B cell (primary cell): Measurements from ENCODE around the gene GCSH. TPM values are rescaled to one million over a fixed set of nuclear protein-coding genes. Genes with fewer than 3 reads are reported as not detected.

Experiments
- ATAC-seq: fragments of 200-7000 bp; cut with Tn5 transposase; one replicate; pipeline ENCODE4 v1.10.0; 2021; ENCODE audit warnings: low read depth, mild to moderate bottlenecking, moderate number of reproducible peaks, moderate library complexity
- CTCF ChIA-PET: fragments of 350-600 bp; sonication (Branson Sonifier 250); formaldehyde crosslinking; loops from one replicate; lab custom pipeline; 2021; ENCODE audit warnings: antibody characterized with exemption, inconsistent platforms; lab: Charles Lee
- POLR2A ChIA-PET: fragments of 350-600 bp; sonication (Branson Sonifier 250); formaldehyde crosslinking; loops from one replicate; lab custom pipeline; 2021; ENCODE audit warnings: antibody characterized with exemption; lab: Charles Lee
- DNase-seq: peaks from one replicate; pipeline ENCODE4 v3.0.0; 2013
- H2AFZ ChIP-seq: 2 replicates; pipeline ENCODE4 v1.6.1; 2012; ENCODE audit warnings: mild to moderate bottlenecking, low read depth, low read length; ENCODE audit not compliant: insufficient read depth, poor library complexity, severe bottlenecking
- H3K27ac ChIP-seq, 2 donors: 1 replicate in 1 of 2; 2 replicates in 1 of 2; pipeline ENCODE4 v1.5.1; 2012 to 2013; ENCODE audit warnings: low read length in 2 of 2, mild to moderate bottlenecking in 2 of 2, moderate library complexity in 1 of 2
- H3K27me3 ChIP-seq, 4 experiments: fragments of 200-600 bp in 1 of 4; sonication (generic) in 1 of 4; replicated peaks in 1 of 4; 1 replicate in 2 of 4; 2 replicates in 2 of 4; pipeline versions ENCODE4 v1.6.1 to v1.7.0; 2013 to 2016; ENCODE audit warnings: low read length in 3 of 4, mild to moderate bottlenecking in 2 of 4, mixed read lengths in 1 of 4, moderate library complexity in 1 of 4; ENCODE audit not compliant: insufficient read depth in 4 of 4, control insufficient read depth in 3 of 4; ENCODE audit errors: control extremely low read depth in 1 of 4
- H3K36me3 ChIP-seq, 2 experiments: replicated peaks in 1 of 2; 1 replicate in 1 of 2; 2 replicates in 1 of 2; pipeline versions ENCODE4 v1.6.1 to v1.7.1; 2013; ENCODE audit warnings: low read length in 1 of 2; ENCODE audit not compliant: insufficient read depth in 2 of 2, control insufficient read depth in 1 of 2; ENCODE audit errors: control extremely low read depth in 1 of 2, extremely low read depth in 1 of 2
- H3K4me1 ChIP-seq, 2 donors: fragments of 200-600 bp in 1 of 2; sonication (generic) in 1 of 2; 1 replicate in 1 of 2; 2 replicates in 1 of 2; pipeline versions ENCODE4 v1.5.1 to v1.6.1; 2013 to 2017; ENCODE audit warnings: low read length in 2 of 2; ENCODE audit not compliant: control insufficient read depth in 2 of 2, insufficient read depth in 2 of 2
- H3K4me2 ChIP-seq: replicated peaks from 2 replicates; pipeline ENCODE3; 2012; ENCODE audit warnings: mild to moderate bottlenecking, low read depth, low read length; ENCODE audit not compliant: poor library complexity, severe bottlenecking
- H3K4me3 ChIP-seq, 5 experiments: fragments of 200-600 bp in 1 of 5; sonication (generic) in 1 of 5; 1 replicate in 3 of 5; 2 replicates in 2 of 5; pipeline versions ENCODE4 v1.5.1 to v1.7.0; 2011 to 2016; ENCODE audit warnings: low read length in 4 of 5, mild to moderate bottlenecking in 4 of 5, low read depth in 2 of 5, control low read depth in 1 of 5, moderate library complexity in 1 of 5; ENCODE audit not compliant: insufficient read depth in 1 of 5; ENCODE audit errors: control extremely low read depth in 1 of 5, extremely low read depth in 1 of 5
- H3K79me2 ChIP-seq: fragments of 200-600 bp; sonication (generic); one replicate; pipeline ENCODE4 v1.6.0; 2016; ENCODE audit warnings: low read length; ENCODE audit not compliant: control insufficient read depth, insufficient read depth
- H3K9ac ChIP-seq: fragments of 200-600 bp; sonication (generic); 2 replicates; pipeline ENCODE4 v1.6.1; 2017; ENCODE audit warnings: mild to moderate bottlenecking, low read length, moderate library complexity
- H3K9me3 ChIP-seq, 3 donors: one replicate each; pipeline versions ENCODE4 v1.6.1 to v1.7.1; 2013; ENCODE audit warnings: low read length in 2 of 3; ENCODE audit not compliant: control insufficient read depth in 2 of 3, insufficient read depth in 1 of 3; ENCODE audit errors: control extremely low read depth in 1 of 3
- H4K20me1 ChIP-seq: 2 replicates; pipeline ENCODE4 v1.6.0; 2012; ENCODE audit warnings: mild to moderate bottlenecking, low read length; ENCODE audit not compliant: insufficient read depth, control insufficient read depth, poor library complexity, severe bottlenecking
- H3K27ac Mint-ChIP-seq: one replicate; pipeline ENCODE4 v1.8.0; 2021; ENCODE audit warnings: mixed read lengths
- H3K27me3 Mint-ChIP-seq: one replicate; pipeline ENCODE4 v1.8.0; 2021; ENCODE audit warnings: mixed read lengths
- H3K4me1 Mint-ChIP-seq: one replicate; pipeline ENCODE4 v1.8.0; 2021; ENCODE audit warnings: mixed read lengths
- H3K4me3 Mint-ChIP-seq: one replicate; pipeline ENCODE4 v1.8.0; 2021; ENCODE audit warnings: mixed read lengths
- H3K9me3 Mint-ChIP-seq: one replicate; pipeline ENCODE4 v1.8.0; 2022; ENCODE audit warnings: mixed read lengths; ENCODE audit not compliant: insufficient read depth
- EZH2 ChIP-seq: IDR thresholded peaks from 2 replicates; pipeline ENCODE4 v1.6.1; 2012; ENCODE audit warnings: borderline replicate concordance, low read depth, mild to moderate bottlenecking, moderate library complexity, low read length; ENCODE audit not compliant: insufficient read depth, poor library complexity, severe bottlenecking
- WGBS: methylation state at CpG from one replicate; pipeline ENCODE4 v1.1.5; 2013; ENCODE audit warnings: missing lambda C conversion rate; ENCODE audit not compliant: insufficient coverage; 5-methylcytosine and 5-hydroxymethylcytosine counted together
- intact Hi-C: fragments of 100-400 bp; cut with micrococcal nuclease; formaldehyde crosslinking; loops from one replicate; pipeline ENCODE4 v1.10.0; 2022
- polyA plus RNA-seq: library from polyadenylated mRNA; depleted of rRNA; stranded (reverse); fragments of >200 nt; gene quantifications from 2 replicates; pipeline ENCODE4 v1.2.3, GENCODE V29; 2012
- total RNA-seq, 2 donors: library from RNA; stranded (reverse); fragments of 120-200 nt in 1 of 2; gene quantifications; 1 replicate in 1 of 2; 2 replicates in 1 of 2; pipeline versions ENCODE4 v1.2.3 to v1.2.4, GENCODE V29; 2013 to 2022
- TF ChIP-seq, protein P1 (sequence below): fragments of 200-600 bp; IDR thresholded peaks from one replicate; pipeline ENCODE4 v1.8.0; 2022; ENCODE audit warnings: antibody characterized with exemption, mild to moderate bottlenecking

GCSH gene
- total and polyA plus RNA-seq, 2 donors (not counting 1 experiment from before 2014, with no cell fraction given), result 1.9 to 4.5 TPM

DNA sequence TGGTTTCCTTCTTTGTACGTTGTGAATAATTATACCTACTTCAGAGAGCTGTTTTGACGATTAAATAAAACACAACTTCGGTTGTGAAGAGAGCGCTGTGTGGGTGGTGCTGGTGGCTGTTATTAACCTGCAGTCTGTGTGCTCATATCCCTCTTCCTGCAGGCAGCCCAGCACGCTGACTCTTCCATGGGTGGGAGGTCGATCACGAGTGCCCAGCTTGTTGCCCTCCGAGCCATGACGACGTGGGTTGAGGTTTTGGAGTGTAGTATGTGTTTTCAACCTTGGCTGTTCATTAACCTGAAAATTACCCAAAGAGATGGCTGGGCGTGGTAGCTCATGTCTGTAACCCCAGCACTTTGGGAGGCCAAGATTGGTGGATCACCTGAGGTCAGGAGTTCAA, 11.3 kb upstream of the GCSH start:
- TF ChIP-seq EZH2, result no peak
- TF ChIP-seq, protein P1, sequence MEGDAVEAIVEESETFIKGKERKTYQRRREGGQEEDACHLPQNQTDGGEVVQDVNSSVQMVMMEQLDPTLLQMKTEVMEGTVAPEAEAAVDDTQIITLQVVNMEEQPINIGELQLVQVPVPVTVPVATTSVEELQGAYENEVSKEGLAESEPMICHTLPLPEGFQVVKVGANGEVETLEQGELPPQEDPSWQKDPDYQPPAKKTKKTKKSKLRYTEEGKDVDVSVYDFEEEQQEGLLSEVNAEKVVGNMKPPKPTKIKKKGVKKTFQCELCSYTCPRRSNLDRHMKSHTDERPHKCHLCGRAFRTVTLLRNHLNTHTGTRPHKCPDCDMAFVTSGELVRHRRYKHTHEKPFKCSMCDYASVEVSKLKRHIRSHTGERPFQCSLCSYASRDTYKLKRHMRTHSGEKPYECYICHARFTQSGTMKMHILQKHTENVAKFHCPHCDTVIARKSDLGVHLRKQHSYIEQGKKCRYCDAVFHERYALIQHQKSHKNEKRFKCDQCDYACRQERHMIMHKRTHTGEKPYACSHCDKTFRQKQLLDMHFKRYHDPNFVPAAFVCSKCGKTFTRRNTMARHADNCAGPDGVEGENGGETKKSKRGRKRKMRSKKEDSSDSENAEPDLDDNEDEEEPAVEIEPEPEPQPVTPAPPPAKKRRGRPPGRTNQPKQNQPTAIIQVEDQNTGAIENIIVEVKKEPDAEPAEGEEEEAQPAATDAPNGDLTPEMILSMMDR, result no peak
- Mint-ChIP-seq H3K9me3 (no peaks in the 10 kb centered on the region), H3K27ac (no peak overlapping the region), H3K27me3 (peaks cover 17% of the 10 kb centered on the region), H3K4me1 (no peaks in the 10 kb centered on the region), H3K4me3 (no peak overlapping the region)
- H4K20me1 ChIP-seq, result no peaks in the 10 kb centered on the region
- WGBS, result 77% methylated on average over 6 of the region's 11 CpGs
- ChIA-PET POLR2A (no interaction called here), CTCF (no interaction called here)
- peaks cover 0 to 3% (median 0%) of the 10 kb centered on the region in 4 experiments for H3K27me3 ChIP-seq
- H3K9me3 ChIP-seq, result no peaks in the 10 kb centered on the region
- no peak overlapping the region for H3K27ac ChIP-seq
- H3K4me3 ChIP-seq, result no peak overlapping the region
- H2AFZ ChIP-seq, result no peak overlapping the region
- no peaks in the 10 kb centered on the region for H3K36me3 ChIP-seq
- H3K9ac ChIP-seq, result no peak overlapping the region
- H3K4me1 ChIP-seq, result no peaks in the 10 kb centered on the region
- ATAC-seq, result no peak
- no peak for DNase-seq
- H3K79me2 ChIP-seq, result no peaks in the 10 kb centered on the region
- no peak overlapping the region for H3K4me2 ChIP-seq
- intact Hi-C loops, result no loop called here

DNA sequence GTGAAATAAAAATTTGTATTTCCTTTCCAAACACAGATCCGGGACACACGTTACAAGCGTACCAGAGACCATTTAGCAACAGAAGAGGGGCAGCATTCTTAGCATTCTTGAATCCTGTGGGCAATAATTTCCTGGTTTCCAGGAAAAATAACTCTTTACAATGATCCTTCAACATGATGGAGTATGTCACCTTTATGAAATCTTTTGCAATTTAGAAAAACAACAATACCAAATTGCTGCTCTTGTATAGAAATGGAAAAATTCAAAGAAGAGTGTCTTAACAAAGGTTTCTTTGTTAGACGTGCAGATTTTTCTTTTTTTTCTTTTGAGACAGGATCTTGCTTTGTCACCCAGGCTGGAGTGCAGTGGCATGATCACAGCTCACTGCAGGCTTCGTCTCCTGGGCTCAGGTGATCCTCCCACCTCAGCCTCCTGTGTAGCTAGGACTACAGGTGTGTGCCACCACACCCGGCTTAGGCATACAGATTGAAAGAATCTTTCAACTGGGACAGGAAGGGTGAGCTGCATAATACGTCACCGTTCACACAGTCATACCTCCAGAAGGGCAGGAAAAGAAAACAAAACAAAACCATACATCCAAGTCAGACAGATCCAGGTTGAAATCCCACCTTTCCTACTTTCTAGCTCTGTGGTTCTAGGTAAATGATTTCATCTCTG, 10.8 kb upstream of the GCSH start:
- intact Hi-C loops, result no loop called here
- Mint-ChIP-seq H3K27me3 (peaks cover 12% of the 10 kb centered on the region), H3K27ac (no peak overlapping the region), H3K4me1 (no peaks in the 10 kb centered on the region), H3K9me3 (no peaks in the 10 kb centered on the region), H3K4me3 (no peak overlapping the region)
- Histone ChIP-seq H3K4me1 (no peaks in the 10 kb centered on the region), H3K79me2 (no peaks in the 10 kb centered on the region), H3K27me3 (peaks cover 0 to 3% (median 0%) of the 10 kb centered on the region in 4 experiments), H3K4me2 (no peak overlapping the region), H3K9ac (no peak overlapping the region), H2AFZ (no peak overlapping the region), H3K36me3 (no peaks in the 10 kb centered on the region), H4K20me1 (no peaks in the 10 kb centered on the region), H3K4me3 (no peak overlapping the region), H3K9me3 (no peaks in the 10 kb centered on the region), H3K27ac (no peak overlapping the region)
- no peak for ATAC-seq
- TF ChIP-seq, protein P1, result no peak
- no peak for TF ChIP-seq EZH2
- no peak for DNase-seq
- WGBS, result 54% methylated on average over 4 of the region's 8 CpGs
- ChIA-PET CTCF (no interaction called here), POLR2A (no interaction called here)
